ENCODE results near the gene CYP2A6.

CYP2A6 gene

GRCh38 chr19:40799558-40800338, 50.5 kb downstream of the CYP2A6 start:
- peak overlapping the region; percentile 86 to 91 for H3K4me3 ChIP-seq (replicated peaks in 1 of 2; ENCODE audit: low read depth in 2 of 2, low read length in 2 of 2)
- no peak for TF ChIP-seq CTCF (IDR thresholded peaks at IDR 0.05; ENCODE audit: low read depth, low read length)
- peak in 1 of 2 donors; percentile 59 for DNase-seq (ENCODE audit: low read depth in 2 of 2)

GRCh38 chr19:40798683-40799557, 51.3 kb downstream of the CYP2A6 start, which contains the start of gene EGLN2:
Gene EGLN2, plus strand, starts transcription at chr19:40799191. Its CDS starts 1,382 bp downstream, at chr19:40800573.
- no peak for TF ChIP-seq CTCF (IDR thresholded peaks at IDR 0.05; ENCODE audit: low read depth, low read length)
- H3K4me3 ChIP-seq (replicated peaks in 1 of 2; ENCODE audit: low read depth in 2 of 2, low read length in 2 of 2) = peak within 1 kb of the TSS; percentile 86 to 91
- peak; percentile 100 for DNase-seq (ENCODE audit: low read depth in 2 of 2)

- H3K4me3 ChIP-seq (replicated peaks in 1 of 2; ENCODE audit: low read depth in 2 of 2, low read length in 2 of 2) = peak overlapping the region; percentile 45 to 86
- peak; percentile 53 to 68 for DNase-seq (ENCODE audit: low read depth in 2 of 2)
- TF ChIP-seq CTCF (IDR thresholded peaks at IDR 0.05; ENCODE audit: low read depth, low read length) = peak; percentile 47
These were observed 52.1 kb downstream of the CYP2A6 start for GRCh38 chr19:40797963-40798682.

GRCh38 chr19:40797166-40797962, 52.9 kb downstream of the CYP2A6 start:
- no peak overlapping the region for H3K4me3 ChIP-seq (replicated peaks in 1 of 2; ENCODE audit: low read depth in 2 of 2, low read length in 2 of 2)
- no peak for DNase-seq (ENCODE audit: low read depth in 2 of 2)
- no peak for TF ChIP-seq CTCF (IDR thresholded peaks at IDR 0.05; ENCODE audit: low read depth, low read length)

All from cardiac fibroblast (primary cell).